ENCODE results near the gene CACNA1A.
A peak's percentile ranks its signal among the peaks of the same experiment; 100 is the strongest.
"Not testable (repeated sequence)": the region's sequence is repeated elsewhere in the genome, so short reads cannot be mapped to it uniquely, and the experiment has no call there.

The CACNA1A gene

GRCh38 chr19:13166151-13166550, 340.1 kb downstream of the CACNA1A start:
- Mint-ChIP-seq H3K27ac (peak overlapping the region; percentile 96), H3K4me1 (peaks cover 92% of the 10 kb centered on the region)
- H3K36me3 Mint-ChIP-seq, H3K9me3 Mint-ChIP-seq, ATAC-seq, H3K4me3 Mint-ChIP-seq, H3K27me3 Mint-ChIP-seq: not testable (repeated sequence)

GRCh38 chr19:13165162-13165997, 340.9 kb downstream of the CACNA1A start:
- peaks cover 87% of the 10 kb centered on the region for H3K4me1 Mint-ChIP-seq
- no peaks in the 10 kb centered on the region for H3K27me3 Mint-ChIP-seq
- no peak overlapping the region for H3K4me3 Mint-ChIP-seq
- no peak for ATAC-seq
- H3K9me3 Mint-ChIP-seq = no peaks in the 10 kb centered on the region
- H3K36me3 Mint-ChIP-seq = no peaks in the 10 kb centered on the region
- peak overlapping the region; percentile 75 for H3K27ac Mint-ChIP-seq

- H3K4me1 Mint-ChIP-seq = peaks cover 85% of the 10 kb centered on the region
- H3K36me3 Mint-ChIP-seq = no peaks in the 10 kb centered on the region
- H3K4me3 Mint-ChIP-seq = peak overlapping the region; percentile 24
- H3K27me3 Mint-ChIP-seq = no peaks in the 10 kb centered on the region
- no peak for ATAC-seq
- peak overlapping the region; percentile 75 for H3K27ac Mint-ChIP-seq
- H3K9me3 Mint-ChIP-seq = no peaks in the 10 kb centered on the region
Measured at GRCh38 chr19:13164343-13165161, 341.7 kb downstream of the CACNA1A start.

GRCh38 chr19:13163609-13164342, 342.5 kb downstream of the CACNA1A start:
- Mint-ChIP-seq H3K4me3 (peak overlapping the region; percentile 63), H3K27ac (peak overlapping the region; percentile 75), H3K27me3 (no peaks in the 10 kb centered on the region), H3K4me1 (peaks cover 77% of the 10 kb centered on the region), H3K36me3 (no peaks in the 10 kb centered on the region), H3K9me3 (no peaks in the 10 kb centered on the region)
- peak; percentile 4 for ATAC-seq

GRCh38 chr19:13162724-13163608, 343.3 kb downstream of the CACNA1A start:
- H3K9me3 Mint-ChIP-seq = no peaks in the 10 kb centered on the region
- H3K27me3 Mint-ChIP-seq = no peaks in the 10 kb centered on the region
- peak; percentile 76 for ATAC-seq
- peak overlapping the region; percentile 80 for H3K4me3 Mint-ChIP-seq
- H3K27ac Mint-ChIP-seq = peak overlapping the region; percentile 75
- H3K36me3 Mint-ChIP-seq = no peaks in the 10 kb centered on the region
- peaks cover 77% of the 10 kb centered on the region for H3K4me1 Mint-ChIP-seq

GRCh38 chr19:13160557-13160956, 345.7 kb downstream of the CACNA1A start:
- no peak overlapping the region for H3K4me3 Mint-ChIP-seq

GRCh38 chr19:13159713-13160112, 346.6 kb downstream of the CACNA1A start:
- ATAC-seq = no peak
- Mint-ChIP-seq H3K36me3 (peaks cover 4% of the 10 kb centered on the region), H3K9me3 (no peaks in the 10 kb centered on the region), H3K4me1 (peaks cover 68% of the 10 kb centered on the region), H3K27me3 (no peaks in the 10 kb centered on the region), H3K4me3 (no peak overlapping the region), H3K27ac (peak overlapping the region; percentile 49)

More at GRCh38 chr19:13160557-13160956, 345.7 kb downstream of the CACNA1A start:
- no peaks in the 10 kb centered on the region for H3K27me3 Mint-ChIP-seq
- ATAC-seq = no peak
- no peak overlapping the region for H3K27ac Mint-ChIP-seq
- H3K9me3 Mint-ChIP-seq = no peaks in the 10 kb centered on the region
- no peaks in the 10 kb centered on the region for H3K36me3 Mint-ChIP-seq
- peaks cover 76% of the 10 kb centered on the region for H3K4me1 Mint-ChIP-seq

Data from stimulated activated memory B cell treated with anti-CD40 and anti-IgM and Interleukin-4, amounts not matched to agents 10 μg/mL and 1 μg/mL and 100 μg/mL, for 72 hours (primary cell).